Neural progenitor cell (in vitro differentiated cells): ENCODE measurements around the gene TMEM52B. TPM values are rescaled to one million over a fixed set of nuclear protein-coding genes. Genes with fewer than 3 reads are reported as not detected.
"Not testable (repeated sequence)": the region's sequence is repeated elsewhere in the genome, so short reads cannot be mapped to it uniquely, and the experiment has no call there.

Source experiments
- DNase-seq: peaks from one replicate; pipeline ENCODE4 v3.0.0-alpha.2; 2016; ENCODE audit warnings: low spot score
- H2AFZ ChIP-seq: fragments of 200-600 bp; sonication (generic); replicated peaks from 2 replicates; pipeline ENCODE4 v1.6.1; 2016; ENCODE audit warnings: antibody characterized with exemption
- H3F3A ChIP-seq: fragments of 200-600 bp; sonication (generic); 2 replicates; pipeline ENCODE4 v1.6.1; 2016; ENCODE audit warnings: antibody characterized with exemption, low read depth
- H3K27ac ChIP-seq: fragments of 200-600 bp; sonication (generic); 2 replicates; pipeline ENCODE4 v1.5.1; 2016; ENCODE audit warnings: mild to moderate bottlenecking
- H3K27me3 ChIP-seq: fragments of 200-600 bp; sonication (generic); 2 replicates; pipeline ENCODE4 v1.6.1; 2016; ENCODE audit warnings: mild to moderate bottlenecking, moderate library complexity
- H3K36me3 ChIP-seq: fragments of 200-600 bp; sonication (generic); 2 replicates; pipeline ENCODE4 v1.5.1; 2016
- H3K4me1 ChIP-seq: fragments of 200-600 bp; sonication (generic); 2 replicates; pipeline ENCODE4 v1.6.1; 2016; ENCODE audit warnings: mixed run types
- H3K4me2 ChIP-seq: fragments of 200-600 bp; sonication (generic); 2 replicates; pipeline ENCODE4 v1.6.1; 2016
- H3K4me3 ChIP-seq: fragments of 200-600 bp; sonication (generic); 2 replicates; pipeline ENCODE4 v1.5.1; 2016
- H3K79me2 ChIP-seq: fragments of 200-600 bp; sonication (generic); 2 replicates; pipeline ENCODE4 v1.6.1; 2016; ENCODE audit warnings: low read depth
- H3K9ac ChIP-seq: fragments of 200-600 bp; sonication (generic); 2 replicates; pipeline ENCODE4 v1.6.1; 2016
- H3K9me3 ChIP-seq: fragments of 200-600 bp; sonication (generic); 2 replicates; pipeline ENCODE4 v1.5.1; 2016; ENCODE audit warnings: low read depth
- H4K20me1 ChIP-seq: fragments of 200-600 bp; sonication (generic); 2 replicates; pipeline ENCODE4 v1.6.1; 2016; ENCODE audit warnings: low read depth
- H3K27ac Mint-ChIP-seq: 3 replicates; pipeline ENCODE4 v1.8.0; 2021; ENCODE audit warnings: mixed read lengths
- H3K27me3 Mint-ChIP-seq: 2 replicates; pipeline ENCODE4 v1.8.0; 2022; ENCODE audit warnings: low read depth, mild to moderate bottlenecking, inconsistent platforms, moderate library complexity, mixed read lengths; ENCODE audit not compliant: insufficient read depth
- H3K36me3 Mint-ChIP-seq: 3 replicates; pipeline ENCODE4 v1.8.0; 2021; ENCODE audit warnings: mixed read lengths
- H3K4me1 Mint-ChIP-seq: 3 replicates; pipeline ENCODE4 v1.8.0; 2021; ENCODE audit warnings: mixed read lengths
- H3K4me3 Mint-ChIP-seq: 3 replicates; pipeline ENCODE4 v1.8.0; 2021; ENCODE audit warnings: mild to moderate bottlenecking, moderate library complexity, mixed read lengths
- H3K9me3 Mint-ChIP-seq: 3 replicates; pipeline ENCODE4 v1.8.0; 2020; ENCODE audit warnings: mixed read lengths
- CTCF ChIP-seq: fragments of 200-600 bp; sonication (generic); IDR thresholded peaks from 2 replicates; pipeline ENCODE4 v1.5.1; 2017; ENCODE audit warnings: antibody characterized with exemption, mild to moderate bottlenecking
- EZH2 ChIP-seq: fragments of 200-600 bp; sonication (generic); IDR thresholded peaks from 2 replicates; pipeline ENCODE4 v1.6.1; 2017; ENCODE audit warnings: antibody characterized with exemption, mild to moderate bottlenecking, moderate library complexity
- EZH2phosphoT487 ChIP-seq: fragments of 200-600 bp; sonication (generic); IDR thresholded peaks from 2 replicates; pipeline ENCODE4 v1.6.1; 2017; ENCODE audit warnings: antibody characterized with exemption
- total RNA-seq: library from RNA; depleted of rRNA; stranded (reverse); fragments of >200 nt; gene quantifications from 2 replicates; pipeline ENCODE4 v1.2.3, GENCODE V29; 2015; ENCODE audit warnings: low replicate concordance

Gene TMEM52B
- total RNA-seq, 1 donor from 2014 or later = not detected

GRCh38 chr12:10220398-10221077 lies 41.7 kb downstream of the TMEM52B start:
- H3K4me1 Mint-ChIP-seq = no peaks in the 10 kb centered on the region
- H3K27ac Mint-ChIP-seq = no peak overlapping the region
- H3K27me3 Mint-ChIP-seq = peaks cover 2% of the 10 kb centered on the region
- Histone ChIP-seq H3F3A (no peaks in the 10 kb centered on the region), H3K27me3 (no peaks in the 10 kb centered on the region), H3K4me1 (no peaks in the 10 kb centered on the region), H4K20me1 (no peaks in the 10 kb centered on the region), H3K27ac (no peak overlapping the region), H3K36me3 (no peaks in the 10 kb centered on the region), H3K79me2 (peaks cover 7% of the 10 kb centered on the region), H3K9me3 (no peaks in the 10 kb centered on the region), H3K9ac (no peak overlapping the region), H3K4me3 (no peak overlapping the region), H2AFZ (no peak overlapping the region), H3K4me2 (no peak overlapping the region)
- no peaks in the 10 kb centered on the region for H3K9me3 Mint-ChIP-seq
- DNase-seq = no peak
- no peak for TF ChIP-seq EZH2
- TF ChIP-seq EZH2phosphoT487 = no peak
- no peak for TF ChIP-seq CTCF
- H3K36me3 Mint-ChIP-seq = peaks cover 40% of the 10 kb centered on the region
- no peak overlapping the region for H3K4me3 Mint-ChIP-seq

GRCh38 chr12:10221846-10222245 lies 43.0 kb downstream of the TMEM52B start:
- no peak overlapping the region for H3K27ac Mint-ChIP-seq
- Histone ChIP-seq H4K20me1 (no peaks in the 10 kb centered on the region), H3K36me3 (no peaks in the 10 kb centered on the region), H2AFZ (no peak overlapping the region), H3K79me2 (no peaks in the 10 kb centered on the region), H3K27ac (no peak overlapping the region), H3K9ac (no peak overlapping the region), H3K4me3 (no peak overlapping the region), H3F3A (no peaks in the 10 kb centered on the region), H3K27me3 (no peaks in the 10 kb centered on the region), H3K4me1 (no peaks in the 10 kb centered on the region), H3K4me2 (no peak overlapping the region), H3K9me3 (no peaks in the 10 kb centered on the region)
- peaks cover 2% of the 10 kb centered on the region for H3K27me3 Mint-ChIP-seq
- no peak for DNase-seq
- TF ChIP-seq EZH2 (no peak), EZH2phosphoT487 (no peak), CTCF (no peak)
- peaks cover 8% of the 10 kb centered on the region for H3K4me1 Mint-ChIP-seq
- no peaks in the 10 kb centered on the region for H3K9me3 Mint-ChIP-seq
- H3K4me3 Mint-ChIP-seq = no peak overlapping the region
- H3K36me3 Mint-ChIP-seq = peaks cover 42% of the 10 kb centered on the region

- H3K27me3 Mint-ChIP-seq = peaks cover 2% of the 10 kb centered on the region
- no peaks in the 10 kb centered on the region for H3F3A ChIP-seq
- H3K4me2 ChIP-seq = no peak overlapping the region
- H3K9me3 Mint-ChIP-seq = no peaks in the 10 kb centered on the region
- no peaks in the 10 kb centered on the region for H3K9me3 ChIP-seq
- TF ChIP-seq EZH2phosphoT487 (no peak), CTCF (no peak), EZH2 (no peak)
- H3K79me2 ChIP-seq = no peaks in the 10 kb centered on the region
- H3K27me3 ChIP-seq = no peaks in the 10 kb centered on the region
- H3K9ac ChIP-seq = no peak overlapping the region
- no peak overlapping the region for H3K4me3 ChIP-seq
- no peak overlapping the region for H3K4me3 Mint-ChIP-seq
- H3K4me1 ChIP-seq = peaks cover 5% of the 10 kb centered on the region
- peaks cover 39% of the 10 kb centered on the region for H3K36me3 Mint-ChIP-seq
- no peak overlapping the region for H2AFZ ChIP-seq
- DNase-seq = no peak
- H3K27ac Mint-ChIP-seq = no peak overlapping the region
- H4K20me1 ChIP-seq = no peaks in the 10 kb centered on the region
- no peak overlapping the region for H3K27ac ChIP-seq
- no peaks in the 10 kb centered on the region for H3K36me3 ChIP-seq
- peaks cover 9% of the 10 kb centered on the region for H3K4me1 Mint-ChIP-seq
Measured at GRCh38 chr12:10223208-10223607, 44.4 kb downstream of the TMEM52B start.

- H3K4me3 Mint-ChIP-seq, H4K20me1 ChIP-seq, H3K27me3 ChIP-seq, H3F3A ChIP-seq, H3K9ac ChIP-seq, DNase-seq, H2AFZ ChIP-seq, H3K4me1 Mint-ChIP-seq, H3K9me3 Mint-ChIP-seq, H3K36me3 ChIP-seq, H3K9me3 ChIP-seq, H3K4me3 ChIP-seq, H3K27ac ChIP-seq, H3K79me2 ChIP-seq, H3K4me2 ChIP-seq, H3K27ac Mint-ChIP-seq, H3K27me3 Mint-ChIP-seq, H3K4me1 ChIP-seq: not testable (repeated sequence)
- peaks cover 39% of the 10 kb centered on the region for H3K36me3 Mint-ChIP-seq
Measured at GRCh38 chr12:10225426-10225825, 46.6 kb downstream of the TMEM52B start.
